EH (cell line): Measurements from ENCODE around the gene PEX7.
A peak's percentile ranks its signal among the peaks of the same experiment; 100 is the strongest.
"Not testable (repeated sequence)": the region's sequence is repeated elsewhere in the genome, so short reads cannot be mapped to it uniquely, and the experiment has no call there.

Experiments used
- DNase-seq: peaks from one replicate; pipeline ENCODE4 v3.0.0-alpha.2; 2015; ENCODE audit warnings: low read depth

PEX7 gene

GRCh38 chr6:136895901-136896300 lies 73.5 kb downstream of the PEX7 start:
- DNase-seq = no peak

DNA sequence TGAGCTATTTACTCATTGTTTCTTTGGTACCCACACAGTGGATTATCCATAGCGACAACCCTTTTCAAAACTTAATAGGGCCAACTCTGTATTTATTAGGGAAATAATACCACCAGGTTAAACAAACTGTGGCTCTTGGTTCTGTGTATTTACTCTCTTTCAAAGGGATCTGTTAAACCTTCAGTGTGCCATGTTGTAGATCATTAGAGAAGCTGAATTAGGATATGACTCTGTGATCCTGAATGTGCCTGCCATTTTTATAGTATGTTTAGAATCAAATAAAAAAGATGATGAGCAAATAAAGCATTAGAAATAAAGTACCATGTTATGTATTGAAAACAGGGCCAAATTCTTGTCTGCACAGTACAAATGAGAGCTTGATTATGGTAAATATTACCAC lies 74.7 kb downstream of the PEX7 start:
- DNase-seq = no peak

DNA sequence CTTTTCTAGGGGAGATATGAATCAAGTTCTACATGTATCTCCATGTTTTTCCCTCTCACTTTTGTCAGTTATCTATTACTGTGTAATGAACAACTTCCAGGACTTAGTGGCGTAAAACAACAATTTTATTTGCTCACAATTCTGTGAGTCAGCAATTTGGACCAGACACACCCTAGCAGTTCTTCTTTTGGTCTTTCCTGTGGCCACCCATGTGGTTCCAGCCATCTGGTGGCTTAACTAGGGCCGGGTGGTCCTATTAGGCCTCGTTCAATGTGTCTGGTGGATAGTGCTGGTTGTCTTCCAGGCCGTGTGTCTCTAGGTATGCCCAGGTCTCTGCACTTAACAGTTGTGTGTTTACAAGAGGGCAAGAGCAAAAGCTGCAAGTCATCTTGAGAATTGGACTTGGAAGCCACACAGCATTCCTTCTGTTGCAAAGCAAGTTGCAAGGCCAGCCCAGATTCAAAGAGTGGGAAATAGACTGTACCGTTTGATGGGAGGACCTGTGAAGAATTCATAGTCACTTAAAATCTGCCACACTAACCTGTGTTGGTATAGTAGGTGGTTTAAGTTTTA lies 78.9 kb downstream of the PEX7 start:
- no peak for DNase-seq

DNA sequence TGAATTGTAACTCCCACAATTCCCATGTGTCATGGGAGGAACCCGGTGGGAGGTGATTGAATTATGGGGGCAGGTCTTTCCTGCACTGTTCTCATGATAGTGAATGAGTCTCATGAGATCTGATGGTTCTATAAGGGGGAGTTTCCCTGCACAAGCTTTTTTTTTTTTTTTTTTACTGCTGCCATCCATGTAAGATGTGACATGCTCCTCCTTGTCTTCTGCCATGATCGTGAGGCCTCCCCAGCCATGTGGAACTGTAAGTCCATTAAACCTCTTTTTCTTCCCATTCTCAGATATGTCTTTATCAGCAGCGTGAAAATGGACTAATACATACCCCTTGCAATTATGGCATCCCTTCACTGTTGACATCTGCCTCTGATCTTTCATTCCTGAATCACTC lies 82.1 kb downstream of the PEX7 start:
- not testable (repeated sequence) for DNase-seq

- no peak for DNase-seq
These were observed 92.6 kb downstream of the PEX7 start for GRCh38 chr6:136914947-136915346.

GRCh38 chr6:136918706-136919105 lies 96.3 kb downstream of the PEX7 start:
- no peak for DNase-seq

DNA sequence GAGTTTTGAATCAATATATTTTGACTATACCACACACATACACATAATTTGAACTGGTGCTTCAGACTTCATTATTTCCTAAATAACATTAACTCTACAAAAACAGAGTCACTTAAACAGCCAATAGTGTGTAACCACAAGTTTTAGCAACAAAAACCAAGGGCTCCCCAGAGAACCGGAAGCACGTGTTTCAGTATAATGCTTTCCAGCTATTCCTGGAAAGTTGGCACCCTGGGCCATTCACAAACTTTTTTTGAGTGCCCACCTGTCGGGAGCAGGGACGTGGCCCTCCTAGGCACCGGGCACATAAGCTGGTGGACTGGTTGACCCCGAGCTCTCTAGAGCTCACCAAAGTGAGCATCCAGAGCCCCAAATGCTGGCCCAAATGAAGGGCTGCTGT lies 97.8 kb downstream of the PEX7 start:
- no peak for DNase-seq

DNA sequence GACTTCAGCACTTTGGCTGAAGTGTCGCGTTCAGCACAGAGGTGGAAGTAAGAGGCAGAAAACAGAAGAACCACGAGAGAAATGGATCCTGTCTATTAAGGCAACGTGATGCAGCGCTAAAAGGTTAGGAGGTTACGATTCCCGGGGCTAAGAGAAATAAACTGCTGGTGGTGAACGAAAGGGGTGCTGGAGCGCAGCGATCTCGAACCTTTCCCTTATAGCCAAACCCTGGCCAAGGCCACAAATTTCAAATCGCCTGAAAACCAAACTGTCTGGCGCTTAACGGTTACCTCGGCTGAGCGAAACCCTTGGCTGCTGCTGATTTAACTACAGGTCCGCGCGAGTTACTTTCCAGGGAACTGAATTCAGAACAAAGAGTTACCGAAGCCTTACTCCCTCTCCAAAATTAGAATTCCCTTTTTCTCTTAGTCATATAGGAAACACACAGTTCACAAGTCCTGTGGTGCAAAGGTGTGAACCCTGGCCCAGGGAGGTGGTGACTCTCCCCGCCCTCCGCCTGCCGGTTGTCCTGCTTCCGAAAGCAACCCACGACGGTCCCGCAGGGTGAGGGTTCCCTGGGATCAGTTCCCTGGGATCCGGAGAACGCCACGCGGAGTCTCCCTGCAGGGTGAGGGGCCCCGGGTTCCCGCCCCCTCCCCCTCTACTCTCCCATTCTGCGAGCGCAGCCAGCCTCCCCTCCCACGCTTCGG lies 98.4 kb downstream of the PEX7 start:
- DNase-seq = peak; percentile 3

GRCh38 chr6:136921381-136921935 lies 99.1 kb downstream of the PEX7 start:
- peak; percentile 33 for DNase-seq

- peak; percentile 20 for DNase-seq
These were observed 99.7 kb downstream of the PEX7 start, which contains the start of gene SLC35D3 for GRCh38 chr6:136921936-136922684. Gene SLC35D3 (plus strand): TSS chr6:136922301. CDS start chr6:136922429, 128 bp downstream.

DNA sequence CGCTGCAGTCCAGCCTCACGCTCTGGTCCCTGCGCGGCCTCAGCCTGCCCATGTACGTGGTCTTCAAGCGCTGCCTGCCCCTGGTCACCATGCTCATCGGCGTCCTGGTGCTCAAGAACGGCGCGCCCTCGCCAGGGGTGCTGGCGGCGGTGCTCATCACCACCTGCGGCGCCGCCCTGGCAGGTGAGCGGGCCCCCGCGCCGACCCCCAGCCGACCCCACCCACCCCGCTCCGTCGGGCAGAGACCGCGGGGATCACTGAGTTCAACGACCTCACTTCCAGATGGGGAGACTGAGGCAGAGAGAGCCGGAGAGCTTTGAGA lies 100.3 kb downstream of the PEX7 start:
- DNase-seq = no peak

- DNase-seq = no peak
These were observed 100.9 kb downstream of the PEX7 start for GRCh38 chr6:136923116-136923953.

GRCh38 chr6:136923954-136924673 lies 101.7 kb downstream of the PEX7 start:
- no peak for DNase-seq

GRCh38 chr6:136926383-136926782 lies 104.0 kb downstream of the PEX7 start:
- no peak for DNase-seq

DNA sequence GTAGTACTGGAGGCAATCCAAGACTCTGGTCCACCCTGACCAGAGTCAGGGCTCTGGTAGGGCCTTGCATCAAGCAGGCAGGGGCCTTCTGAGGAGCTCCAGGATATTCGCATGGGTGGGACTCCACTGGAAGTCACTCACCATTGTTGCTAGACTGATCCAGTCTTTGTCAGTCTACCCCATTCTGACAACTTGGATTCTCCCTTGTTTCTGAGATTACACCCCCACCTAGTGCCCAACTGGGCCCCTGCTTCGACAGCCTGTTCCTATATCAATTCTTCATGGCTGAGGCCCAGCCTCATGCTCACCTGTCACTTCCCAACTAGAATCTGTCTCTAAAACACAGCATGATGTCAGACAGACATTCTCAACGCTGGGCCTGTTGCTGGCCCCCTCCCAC lies 104.9 kb downstream of the PEX7 start:
- DNase-seq = peak; percentile 24

- no peak for DNase-seq
These were observed 108.1 kb downstream of the PEX7 start for GRCh38 chr6:136930528-136930927.

- no peak for DNase-seq
These were observed 110.2 kb downstream of the PEX7 start for GRCh38 chr6:136932599-136932998.

- no peak for DNase-seq
These were observed 122.7 kb downstream of the PEX7 start for GRCh38 chr6:136945072-136945471.

- no peak for DNase-seq
These were observed 123.3 kb downstream of the PEX7 start for GRCh38 chr6:136945711-136946121.

DNA sequence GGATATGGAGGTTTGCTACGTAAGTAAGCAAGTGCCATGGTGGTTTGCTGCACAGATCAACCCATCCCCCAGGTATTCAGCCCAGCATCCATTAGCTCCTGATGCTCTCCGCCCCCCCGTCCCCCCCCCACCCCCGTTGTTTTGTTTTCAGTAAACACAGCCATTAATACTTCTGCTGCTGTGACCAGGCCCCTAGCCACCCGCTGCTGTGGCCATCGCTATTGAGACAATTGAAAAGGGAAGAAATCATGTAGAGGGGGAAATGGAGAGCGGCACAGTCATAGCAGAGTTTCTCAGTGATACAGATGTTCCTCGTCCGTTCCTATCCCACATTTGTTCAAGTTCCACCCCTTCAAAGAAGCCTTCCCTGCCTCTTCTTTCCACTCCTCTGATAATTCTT lies 124.6 kb downstream of the PEX7 start:
- DNase-seq = no peak

DNA sequence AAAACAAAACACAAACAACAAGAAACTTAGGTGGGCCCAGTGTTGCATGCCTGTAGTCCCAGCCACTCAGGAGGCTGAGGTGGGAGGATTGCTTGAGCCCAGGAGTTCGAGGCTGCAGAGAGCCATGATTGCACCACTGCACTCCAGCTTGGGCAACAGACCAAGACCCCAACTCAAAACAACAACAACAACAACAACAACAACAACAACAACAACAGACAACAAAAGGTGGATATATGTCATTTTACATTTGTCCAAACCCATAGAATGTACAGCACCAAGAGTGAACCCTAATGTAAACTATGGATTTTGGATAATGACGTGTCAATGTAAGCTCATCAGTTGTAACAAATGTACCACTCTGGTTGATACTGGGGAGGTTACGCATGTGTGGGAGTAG lies 127.6 kb downstream of the PEX7 start:
- not testable (repeated sequence) for DNase-seq
